Natural killer cell treated with Interleukin-12 subunit alpha and Interleukin-12 subunit beta and Interleukin-15 and Interleukin-18, amount 100 ng/mL, for 72 hours (primary cell): ENCODE data around the gene CIAO2A. TPM values are rescaled to one million over a fixed set of nuclear protein-coding genes. Genes with fewer than 3 reads are reported as not detected.
"Not testable (repeated sequence)": the region's sequence is repeated elsewhere in the genome, so short reads cannot be mapped to it uniquely, and the experiment has no call there.

Experiments used
- ATAC-seq, 2 donors: fragments of 150-1000 bp; cut with Tn5 transposase in 1 of 2; sonication (Bioruptor Pico), chemical (Tn5 transposase) in 1 of 2; 2 replicates each; pipeline ENCODE4 v1.10.0; 2021
- DNase-seq: peaks from one replicate; pipeline ENCODE4 v3.0.0; 2022; ENCODE audit warnings: low spot score
- H3K27ac Mint-ChIP-seq, 2 donors: 1 replicate in 1 of 2; 2 replicates in 1 of 2; pipeline ENCODE4 v1.8.0; 2022; ENCODE audit warnings: mixed read lengths in 2 of 2, mild to moderate bottlenecking in 1 of 2, moderate library complexity in 1 of 2
- H3K27me3 Mint-ChIP-seq, 2 donors: 1 replicate in 1 of 2; 2 replicates in 1 of 2; pipeline ENCODE4 v1.8.0; 2022; ENCODE audit warnings: mixed read lengths in 2 of 2
- H3K36me3 Mint-ChIP-seq: one replicate; pipeline ENCODE4 v1.8.0; 2022; ENCODE audit warnings: mixed read lengths
- H3K4me1 Mint-ChIP-seq, 2 donors: 1 replicate in 1 of 2; 2 replicates in 1 of 2; pipeline ENCODE4 v1.8.0; 2022; ENCODE audit warnings: low read depth in 2 of 2, mixed read lengths in 2 of 2, mild to moderate bottlenecking in 1 of 2
- H3K4me3 Mint-ChIP-seq: one replicate; pipeline ENCODE4 v1.8.0; 2022; ENCODE audit warnings: mixed read lengths
- H3K9me3 Mint-ChIP-seq: 2 replicates; pipeline ENCODE4 v1.8.0; 2022; ENCODE audit warnings: mixed read lengths
- total RNA-seq, 2 donors: library from RNA; stranded (reverse); gene quantifications; one replicate each; pipeline ENCODE4 v1.2.3, GENCODE V29; 2022

CIAO2A gene
- total RNA-seq, 2 donors from 2014 or later = 55.7 to 65.4 TPM

- peaks cover 16% of the 10 kb centered on the region for H3K36me3 Mint-ChIP-seq
- no peak overlapping the region for H3K4me3 Mint-ChIP-seq
- no peak for DNase-seq
- no peak overlapping the region for H3K27ac Mint-ChIP-seq
- H3K4me1 Mint-ChIP-seq = peaks cover 4 to 8% of the 10 kb centered on the region in 2 donors
- no peaks in the 10 kb centered on the region for H3K9me3 Mint-ChIP-seq
- no peaks in the 10 kb centered on the region for H3K27me3 Mint-ChIP-seq
- ATAC-seq = no peak
Measured at GRCh38 chr15:64125978-64126377, 32.3 kb upstream of the CIAO2A start.

- peaks cover 22% of the 10 kb centered on the region for H3K36me3 Mint-ChIP-seq
- H3K9me3 Mint-ChIP-seq = no peaks in the 10 kb centered on the region
- H3K4me3 Mint-ChIP-seq = no peak overlapping the region
- DNase-seq (no peak), ATAC-seq (no peak)
- H3K27ac Mint-ChIP-seq = no peak overlapping the region
- H3K27me3 Mint-ChIP-seq = no peaks in the 10 kb centered on the region
- H3K4me1 Mint-ChIP-seq = peaks cover 8 to 9% of the 10 kb centered on the region in 2 donors
Measured at GRCh38 chr15:64122936-64123351, 29.3 kb upstream of the CIAO2A start.

- Mint-ChIP-seq H3K36me3 (peaks cover 20% of the 10 kb centered on the region), H3K4me1 (peaks cover 7 to 9% of the 10 kb centered on the region in 2 donors), H3K27ac (no peak overlapping the region), H3K4me3 (no peak overlapping the region), H3K27me3 (no peaks in the 10 kb centered on the region), H3K9me3 (no peaks in the 10 kb centered on the region)
- DNase-seq (no peak), ATAC-seq (no peak)
Measured at GRCh38 chr15:64122444-64122843, 28.8 kb upstream of the CIAO2A start.

- Mint-ChIP-seq H3K27me3 (no peaks in the 10 kb centered on the region), H3K4me3 (no peak overlapping the region), H3K36me3 (peaks cover 16% of the 10 kb centered on the region), H3K4me1 (peaks cover 7 to 9% of the 10 kb centered on the region in 2 donors), H3K9me3 (no peaks in the 10 kb centered on the region), H3K27ac (no peak overlapping the region)
- DNase-seq (no peak), ATAC-seq (no peak)
Measured at GRCh38 chr15:64121614-64122013, 28.0 kb upstream of the CIAO2A start.

- ATAC-seq, H3K27ac Mint-ChIP-seq, H3K27me3 Mint-ChIP-seq, H3K9me3 Mint-ChIP-seq, H3K4me3 Mint-ChIP-seq, H3K4me1 Mint-ChIP-seq, DNase-seq: not testable (repeated sequence)
- H3K36me3 Mint-ChIP-seq = peaks cover 16% of the 10 kb centered on the region
Measured at GRCh38 chr15:64120322-64120721, 26.7 kb upstream of the CIAO2A start.

GRCh38 chr15:64117759-64118487, 24.3 kb upstream of the CIAO2A start:
- H3K4me3 Mint-ChIP-seq = no peak overlapping the region
- no peaks in the 10 kb centered on the region for H3K27me3 Mint-ChIP-seq
- no peak overlapping the region for H3K27ac Mint-ChIP-seq
- ATAC-seq = peak in 1 of 2 donors; percentile 33
- peaks cover 9% of the 10 kb centered on the region in 2 donors for H3K4me1 Mint-ChIP-seq
- peaks cover 31% of the 10 kb centered on the region for H3K36me3 Mint-ChIP-seq
- no peak for DNase-seq
- H3K9me3 Mint-ChIP-seq = no peaks in the 10 kb centered on the region

GRCh38 chr15:64112904-64113303, 19.3 kb upstream of the CIAO2A start:
- H3K9me3 Mint-ChIP-seq = no peaks in the 10 kb centered on the region
- H3K27ac Mint-ChIP-seq = peak overlapping the region; percentile 2 to 62
- H3K4me3 Mint-ChIP-seq = no peak overlapping the region
- H3K36me3 Mint-ChIP-seq = peaks cover 23% of the 10 kb centered on the region
- ATAC-seq = peak; percentile 73 to 79
- DNase-seq = no peak
- H3K27me3 Mint-ChIP-seq = no peaks in the 10 kb centered on the region
- H3K4me1 Mint-ChIP-seq = peaks cover 34 to 35% of the 10 kb centered on the region in 2 donors

GRCh38 chr15:64112073-64112772, 18.6 kb upstream of the CIAO2A start:
- Mint-ChIP-seq H3K9me3 (no peaks in the 10 kb centered on the region), H3K27me3 (no peaks in the 10 kb centered on the region), H3K4me1 (peaks cover 31% of the 10 kb centered on the region in 2 donors), H3K36me3 (peaks cover 21% of the 10 kb centered on the region), H3K27ac (peak overlapping the region; percentile 2 to 62), H3K4me3 (no peak overlapping the region)
- ATAC-seq = no peak
- DNase-seq = no peak

GRCh38 chr15:64111679-64112050, 18.0 kb upstream of the CIAO2A start:
- no peaks in the 10 kb centered on the region for H3K27me3 Mint-ChIP-seq
- peaks cover 36% of the 10 kb centered on the region in 2 donors for H3K4me1 Mint-ChIP-seq
- no peak overlapping the region for H3K4me3 Mint-ChIP-seq
- no peak for ATAC-seq
- peak overlapping the region; percentile 2 to 62 for H3K27ac Mint-ChIP-seq
- no peaks in the 10 kb centered on the region for H3K9me3 Mint-ChIP-seq
- DNase-seq = no peak
- peaks cover 21% of the 10 kb centered on the region for H3K36me3 Mint-ChIP-seq

- H3K36me3 Mint-ChIP-seq = peaks cover 21% of the 10 kb centered on the region
- H3K4me3 Mint-ChIP-seq = peak overlapping the region; percentile 38
- peak overlapping the region; percentile 63 to 64 for H3K27ac Mint-ChIP-seq
- DNase-seq (no peak), ATAC-seq (peak in 1 of 2 donors; percentile 68)
- no peaks in the 10 kb centered on the region for H3K27me3 Mint-ChIP-seq
- peaks cover 41 to 42% of the 10 kb centered on the region in 2 donors for H3K4me1 Mint-ChIP-seq
- no peaks in the 10 kb centered on the region for H3K9me3 Mint-ChIP-seq
Measured at GRCh38 chr15:64110950-64111678, 17.5 kb upstream of the CIAO2A start.

GRCh38 chr15:64110108-64110701, 16.6 kb upstream of the CIAO2A start:
- DNase-seq, H3K9me3 Mint-ChIP-seq, H3K4me3 Mint-ChIP-seq, ATAC-seq, H3K27me3 Mint-ChIP-seq: not testable (repeated sequence)
- Mint-ChIP-seq H3K36me3 (peaks cover 21% of the 10 kb centered on the region), H3K27ac (peak overlapping the region; percentile 63 to 64), H3K4me1 (peaks cover 42 to 44% of the 10 kb centered on the region in 2 donors)

GRCh38 chr15:64107337-64107736, 13.7 kb upstream of the CIAO2A start:
- Mint-ChIP-seq H3K4me3 (no peak overlapping the region), H3K4me1 (peaks cover 38 to 41% of the 10 kb centered on the region in 2 donors), H3K27me3 (no peaks in the 10 kb centered on the region), H3K27ac (no peak overlapping the region), H3K36me3 (no peaks in the 10 kb centered on the region), H3K9me3 (no peaks in the 10 kb centered on the region)
- no peak for DNase-seq
- no peak for ATAC-seq

- H3K4me1 Mint-ChIP-seq = peaks cover 24 to 28% of the 10 kb centered on the region in 2 donors
- H3K4me3 Mint-ChIP-seq = no peak overlapping the region
- no peak for DNase-seq
- H3K36me3 Mint-ChIP-seq = no peaks in the 10 kb centered on the region
- no peak overlapping the region for H3K27ac Mint-ChIP-seq
- ATAC-seq = no peak
- no peaks in the 10 kb centered on the region for H3K27me3 Mint-ChIP-seq
- H3K9me3 Mint-ChIP-seq = no peaks in the 10 kb centered on the region
Measured at GRCh38 chr15:64105113-64105704, 11.6 kb upstream of the CIAO2A start.
